ENCODE data around the gene IL17REL.

DNA sequence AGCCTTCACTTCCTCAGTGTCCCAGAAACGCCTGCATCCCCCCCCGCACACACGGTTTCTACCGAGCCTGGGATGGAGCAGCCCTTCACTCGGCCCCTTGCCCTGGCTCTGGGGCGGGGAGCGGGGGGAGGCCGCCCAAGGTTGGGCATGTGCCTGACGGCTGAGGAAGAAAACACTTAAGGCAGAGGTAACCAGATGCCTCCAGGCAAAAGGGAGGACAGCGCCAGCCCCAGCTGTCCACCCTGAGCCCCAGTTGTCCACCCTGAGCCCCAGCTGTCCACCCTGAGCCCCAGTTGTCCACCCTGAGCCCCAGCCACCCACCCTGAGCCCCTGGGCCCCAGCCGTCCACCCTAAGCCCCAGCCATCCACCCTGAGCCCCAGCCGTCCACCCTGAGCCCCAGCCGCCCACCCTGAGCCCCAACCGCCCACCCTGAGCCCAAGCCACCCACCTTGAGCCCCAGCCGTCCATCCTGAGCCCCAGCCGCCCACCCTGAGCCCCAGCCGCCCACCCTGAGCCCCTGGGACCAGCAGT, 49.3 kb upstream of the IL17REL start:
- no peak for TF ChIP-seq GABPA (IDR thresholded peaks at IDR 0.05; ENCODE audit: low read depth)
- no peak for TF ChIP-seq POLR2AphosphoS5 (IDR thresholded peaks at IDR 0.05; ENCODE audit: low read depth)
- TF ChIP-seq, protein P1, sequence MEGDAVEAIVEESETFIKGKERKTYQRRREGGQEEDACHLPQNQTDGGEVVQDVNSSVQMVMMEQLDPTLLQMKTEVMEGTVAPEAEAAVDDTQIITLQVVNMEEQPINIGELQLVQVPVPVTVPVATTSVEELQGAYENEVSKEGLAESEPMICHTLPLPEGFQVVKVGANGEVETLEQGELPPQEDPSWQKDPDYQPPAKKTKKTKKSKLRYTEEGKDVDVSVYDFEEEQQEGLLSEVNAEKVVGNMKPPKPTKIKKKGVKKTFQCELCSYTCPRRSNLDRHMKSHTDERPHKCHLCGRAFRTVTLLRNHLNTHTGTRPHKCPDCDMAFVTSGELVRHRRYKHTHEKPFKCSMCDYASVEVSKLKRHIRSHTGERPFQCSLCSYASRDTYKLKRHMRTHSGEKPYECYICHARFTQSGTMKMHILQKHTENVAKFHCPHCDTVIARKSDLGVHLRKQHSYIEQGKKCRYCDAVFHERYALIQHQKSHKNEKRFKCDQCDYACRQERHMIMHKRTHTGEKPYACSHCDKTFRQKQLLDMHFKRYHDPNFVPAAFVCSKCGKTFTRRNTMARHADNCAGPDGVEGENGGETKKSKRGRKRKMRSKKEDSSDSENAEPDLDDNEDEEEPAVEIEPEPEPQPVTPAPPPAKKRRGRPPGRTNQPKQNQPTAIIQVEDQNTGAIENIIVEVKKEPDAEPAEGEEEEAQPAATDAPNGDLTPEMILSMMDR (IDR thresholded peaks at IDR 0.05; ENCODE audit: insufficient read depth, low read length) = no peak

Measured in HL-60 (cell line).